GM19351 (cell line): ENCODE results near the gene C15orf62.

Experiments used
- ATAC-seq: cut with Tn5 transposase; IDR thresholded peaks from one replicate; pipeline ENCODE4 v1.9.1; 2021; ENCODE audit warnings: mild to moderate bottlenecking, moderate library complexity; ENCODE audit not compliant: unreplicated experiment

C15orf62 gene

DNA sequence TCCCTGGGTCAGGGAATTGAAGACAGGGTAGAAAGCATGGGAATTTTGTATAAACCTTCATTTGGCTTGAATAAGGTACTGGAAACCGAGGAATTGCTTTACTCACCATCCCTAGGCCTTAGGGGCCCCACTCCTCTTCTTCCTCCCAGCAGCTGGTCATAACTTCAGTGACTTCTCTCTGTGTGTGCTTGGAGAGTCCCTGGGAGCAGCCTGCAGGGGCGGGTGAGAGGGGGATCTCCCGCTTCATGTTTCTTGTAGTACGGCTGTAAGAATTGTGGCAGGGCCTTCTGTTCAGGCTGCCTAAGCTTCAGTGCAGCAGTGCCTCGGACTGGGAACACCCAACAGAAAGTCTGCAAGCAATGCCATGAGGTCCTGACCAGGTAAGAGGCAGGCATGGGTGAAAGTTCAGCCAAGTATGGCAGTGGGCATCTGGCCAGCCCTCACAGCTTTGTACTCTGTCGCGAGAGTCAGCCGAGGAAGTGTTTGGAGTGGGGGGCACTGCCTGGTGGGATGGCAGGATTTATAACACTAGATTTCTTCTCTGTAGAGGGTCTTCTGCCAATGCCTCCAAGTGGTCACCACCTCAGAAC lies 39.2 kb downstream of the C15orf62 start:
- ATAC-seq = no peak

DNA sequence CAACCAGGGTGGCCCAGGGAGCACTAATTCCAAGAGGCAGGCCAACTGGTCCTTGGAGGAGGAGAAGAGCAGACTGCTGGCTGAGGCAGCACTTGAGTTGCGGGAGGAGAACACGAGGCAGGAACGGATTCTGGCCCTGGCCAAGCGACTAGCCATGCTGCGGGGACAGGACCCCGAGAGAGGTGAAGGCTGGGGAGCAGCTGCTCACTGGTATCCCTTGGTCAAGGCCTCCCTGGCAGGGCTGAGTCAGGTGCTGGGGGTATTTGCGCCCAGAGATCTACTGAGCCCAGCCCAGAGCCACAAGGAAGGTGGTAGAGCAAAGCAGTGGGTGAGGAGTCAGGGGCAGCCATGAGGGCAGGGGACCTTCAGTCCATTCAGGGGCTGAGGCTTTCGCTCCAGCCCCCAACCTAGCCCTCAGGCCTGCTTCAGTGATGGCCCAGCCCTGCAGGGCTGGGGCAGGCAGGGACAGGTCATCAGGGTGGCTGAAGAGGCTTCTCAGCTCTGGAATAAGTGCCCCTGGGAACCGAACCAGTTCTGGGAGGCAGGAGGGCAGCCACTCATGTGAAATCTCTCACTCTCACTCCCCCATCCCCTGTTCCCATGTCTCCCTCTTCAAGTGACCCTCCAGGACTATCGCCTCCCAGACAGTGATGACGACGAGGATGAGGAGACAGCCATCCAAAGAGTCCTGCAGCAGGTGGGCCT lies 43.1 kb downstream of the C15orf62 start:
- ATAC-seq = no peak

DNA sequence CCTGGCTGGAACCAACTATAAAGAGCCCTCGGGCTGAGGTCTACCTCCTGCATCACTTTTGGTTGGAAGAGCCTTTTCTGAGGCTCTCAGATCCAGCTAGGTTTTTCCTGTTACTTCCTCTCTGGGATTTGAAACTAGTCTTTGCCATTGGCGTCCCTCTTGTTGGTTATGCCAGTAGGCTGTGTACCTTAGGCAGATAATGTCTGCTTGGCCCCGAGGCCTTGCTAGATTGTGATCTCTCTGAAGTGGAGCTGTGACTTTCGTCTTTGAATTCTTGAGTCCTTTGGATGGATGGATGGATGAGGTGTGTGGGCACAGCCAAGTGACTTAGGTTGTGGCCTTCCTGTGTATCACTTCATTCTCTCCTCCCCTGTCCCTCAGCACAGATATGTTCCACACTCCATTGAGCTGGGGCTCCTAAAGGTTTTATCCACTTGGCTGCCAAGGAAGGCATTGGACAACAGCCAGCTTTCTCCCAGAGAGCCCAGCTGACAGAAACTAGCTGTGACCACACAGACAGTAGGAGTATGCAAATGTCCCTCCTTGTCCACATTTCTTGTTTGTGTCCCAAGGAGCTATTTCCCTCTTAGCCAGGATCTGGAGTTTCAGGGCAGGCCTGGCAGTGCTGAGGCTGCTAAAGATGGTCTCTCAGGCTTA lies 45.4 kb downstream of the C15orf62 start:
- ATAC-seq = no peak

DNA sequence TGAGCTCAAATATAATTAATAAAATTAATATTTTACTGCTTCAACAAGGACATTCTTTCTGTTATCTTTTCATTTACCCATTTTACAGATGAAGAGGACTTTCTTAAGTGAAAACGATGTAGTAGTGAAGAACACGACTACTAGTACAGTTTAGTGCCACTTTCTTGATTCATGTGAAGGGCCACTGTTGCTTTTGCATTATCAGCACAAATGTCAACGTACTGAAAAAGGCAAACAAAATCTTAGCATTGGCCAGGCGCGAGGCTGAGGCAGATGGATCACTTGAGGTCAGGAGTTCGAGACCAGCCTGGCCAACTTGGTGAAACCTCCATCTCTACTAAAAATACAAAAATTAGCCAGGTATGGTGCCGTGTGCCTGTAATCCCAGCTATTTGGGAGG lies 49.3 kb downstream of the C15orf62 start:
- no peak for ATAC-seq

DNA sequence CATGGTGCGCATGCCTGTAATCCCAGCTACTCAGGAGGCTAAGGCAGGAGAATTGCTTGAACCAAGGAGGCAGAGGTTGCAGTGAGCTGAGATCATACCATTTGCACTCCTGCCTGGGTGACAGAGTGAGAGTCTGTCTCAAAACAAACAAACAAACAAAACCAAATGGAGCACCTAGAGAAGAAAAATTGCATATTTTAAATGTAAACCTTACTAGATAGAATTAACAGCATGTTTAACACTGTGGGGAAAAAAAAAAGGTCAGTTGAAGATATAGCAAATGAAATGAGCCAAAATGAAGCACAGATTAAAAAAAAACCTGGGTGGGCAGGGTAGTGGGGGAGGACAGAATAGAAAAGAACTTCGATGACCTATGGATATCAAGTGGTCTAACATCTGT lies 51.4 kb downstream of the C15orf62 start:
- no peak for ATAC-seq
